Measurements from ENCODE around the gene ADGRA1.

The ADGRA1 gene

GRCh38 chr10:133056651-133057178, 31.0 kb upstream of the ADGRA1 start:
- Histone ChIP-seq H3K36me3 (replicated peaks; ENCODE audit: low read depth, low read length) (no peaks in the 10 kb centered on the region), H3K79me2 (ENCODE audit: low read length) (no peaks in the 10 kb centered on the region), H2AFZ (ENCODE audit: low read depth, low read length) (no peak overlapping the region), H3K9ac (ENCODE audit: low read length) (no peak overlapping the region), H3K27me3 (ENCODE audit: low read depth, low read length) (no peaks in the 10 kb centered on the region), H3K27ac (ENCODE audit: low read length) (no peak overlapping the region), H3K9me3 (ENCODE audit: insufficient read depth, low read length) (no peaks in the 10 kb centered on the region), H4K20me1 (ENCODE audit: insufficient read depth, low read length) (no peaks in the 10 kb centered on the region), H3K4me2 (ENCODE audit: low read length) (no peak overlapping the region), H3K4me1 (ENCODE audit: low read length) (no peaks in the 10 kb centered on the region), H3K4me3 (ENCODE audit: low read length) (no peak overlapping the region)
- TF ChIP-seq, protein P1, sequence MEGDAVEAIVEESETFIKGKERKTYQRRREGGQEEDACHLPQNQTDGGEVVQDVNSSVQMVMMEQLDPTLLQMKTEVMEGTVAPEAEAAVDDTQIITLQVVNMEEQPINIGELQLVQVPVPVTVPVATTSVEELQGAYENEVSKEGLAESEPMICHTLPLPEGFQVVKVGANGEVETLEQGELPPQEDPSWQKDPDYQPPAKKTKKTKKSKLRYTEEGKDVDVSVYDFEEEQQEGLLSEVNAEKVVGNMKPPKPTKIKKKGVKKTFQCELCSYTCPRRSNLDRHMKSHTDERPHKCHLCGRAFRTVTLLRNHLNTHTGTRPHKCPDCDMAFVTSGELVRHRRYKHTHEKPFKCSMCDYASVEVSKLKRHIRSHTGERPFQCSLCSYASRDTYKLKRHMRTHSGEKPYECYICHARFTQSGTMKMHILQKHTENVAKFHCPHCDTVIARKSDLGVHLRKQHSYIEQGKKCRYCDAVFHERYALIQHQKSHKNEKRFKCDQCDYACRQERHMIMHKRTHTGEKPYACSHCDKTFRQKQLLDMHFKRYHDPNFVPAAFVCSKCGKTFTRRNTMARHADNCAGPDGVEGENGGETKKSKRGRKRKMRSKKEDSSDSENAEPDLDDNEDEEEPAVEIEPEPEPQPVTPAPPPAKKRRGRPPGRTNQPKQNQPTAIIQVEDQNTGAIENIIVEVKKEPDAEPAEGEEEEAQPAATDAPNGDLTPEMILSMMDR (IDR thresholded peaks at IDR 0.05; ENCODE audit: low read depth, low read length): no peak
- no peak for TF ChIP-seq EZH2phosphoT487 (IDR thresholded peaks at IDR 0.05; ENCODE audit: low read depth)

DNA sequence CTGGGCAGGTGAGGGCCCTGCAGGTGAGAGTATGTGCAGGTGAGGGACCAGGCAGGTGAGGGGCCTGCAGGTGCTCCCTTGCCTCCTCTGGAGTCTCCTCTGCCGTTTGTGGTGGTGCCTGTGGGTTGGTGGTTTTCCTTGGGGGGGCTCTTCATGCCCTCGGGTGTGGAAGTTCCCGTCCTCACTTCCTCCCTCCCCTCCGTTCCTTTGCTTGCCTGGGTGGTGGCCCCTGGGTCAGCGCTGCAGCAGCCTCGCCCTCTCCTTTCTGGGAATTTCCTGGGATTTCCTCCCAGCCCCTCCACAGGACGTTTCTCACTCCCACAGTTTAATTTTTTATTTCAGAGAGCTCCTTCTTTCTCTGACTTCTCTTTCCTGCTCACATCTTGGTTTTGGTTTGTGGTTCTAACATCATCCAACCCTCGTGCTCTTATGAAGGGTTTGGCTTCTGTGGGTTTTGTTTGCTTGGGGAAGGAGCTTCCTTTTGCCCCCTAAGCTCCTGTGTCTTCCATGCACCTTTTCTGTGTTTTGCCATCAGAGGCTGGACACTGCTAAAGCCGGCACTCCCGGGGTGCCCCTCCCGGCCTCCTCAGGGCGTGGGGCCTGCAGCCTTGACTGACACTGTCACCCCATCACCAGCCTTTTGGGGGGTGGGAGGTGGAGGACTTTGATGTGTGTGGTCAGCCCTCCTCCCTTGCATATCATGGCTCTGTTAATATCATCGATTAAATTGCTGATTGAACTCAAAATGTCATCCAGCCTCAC, 29.2 kb upstream of the ADGRA1 start:
- Histone ChIP-seq H3K27ac (ENCODE audit: low read length) (no peak overlapping the region), H3K9ac (ENCODE audit: low read length) (no peak overlapping the region), H2AFZ (ENCODE audit: low read depth, low read length) (no peak overlapping the region), H3K4me3 (ENCODE audit: low read length) (no peak overlapping the region), H3K36me3 (replicated peaks; ENCODE audit: low read depth, low read length) (no peaks in the 10 kb centered on the region), H4K20me1 (ENCODE audit: insufficient read depth, low read length) (no peaks in the 10 kb centered on the region), H3K27me3 (ENCODE audit: low read depth, low read length) (no peaks in the 10 kb centered on the region), H3K9me3 (ENCODE audit: insufficient read depth, low read length) (no peaks in the 10 kb centered on the region), H3K4me2 (ENCODE audit: low read length) (no peak overlapping the region), H3K79me2 (ENCODE audit: low read length) (no peaks in the 10 kb centered on the region), H3K4me1 (ENCODE audit: low read length) (no peaks in the 10 kb centered on the region)
- TF ChIP-seq, protein P1 (IDR thresholded peaks at IDR 0.05; ENCODE audit: low read depth, low read length): no peak
- TF ChIP-seq EZH2phosphoT487 (IDR thresholded peaks at IDR 0.05; ENCODE audit: low read depth): no peak

DNA sequence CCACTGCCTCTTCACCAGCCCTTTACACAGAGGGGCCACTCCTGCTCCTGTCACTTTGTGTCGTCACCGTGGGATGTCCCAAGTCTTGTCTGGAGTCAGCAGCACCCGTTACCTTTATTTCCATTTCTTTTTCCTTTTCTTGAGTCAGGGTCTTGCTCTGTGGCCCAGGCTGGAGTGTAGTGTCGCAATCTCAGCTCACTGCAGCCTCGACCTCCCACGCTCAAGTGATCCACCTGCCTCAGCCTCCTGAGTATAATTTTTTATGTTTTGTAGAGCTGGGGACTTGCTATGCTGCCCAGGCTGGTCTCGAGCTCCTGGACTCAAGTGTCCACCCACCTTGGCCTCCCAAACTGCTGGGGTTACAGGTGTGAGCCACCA, 28.6 kb upstream of the ADGRA1 start:
- Histone ChIP-seq H2AFZ (ENCODE audit: low read depth, low read length) (no peak overlapping the region), H3K27ac (ENCODE audit: low read length) (no peak overlapping the region), H3K36me3 (replicated peaks; ENCODE audit: low read depth, low read length) (no peaks in the 10 kb centered on the region), H3K9ac (ENCODE audit: low read length) (no peak overlapping the region), H3K9me3 (ENCODE audit: insufficient read depth, low read length) (no peaks in the 10 kb centered on the region), H3K27me3 (ENCODE audit: low read depth, low read length) (no peaks in the 10 kb centered on the region), H3K4me2 (ENCODE audit: low read length) (no peak overlapping the region), H4K20me1 (ENCODE audit: insufficient read depth, low read length) (no peaks in the 10 kb centered on the region), H3K79me2 (ENCODE audit: low read length) (no peaks in the 10 kb centered on the region), H3K4me1 (ENCODE audit: low read length) (no peaks in the 10 kb centered on the region), H3K4me3 (ENCODE audit: low read length) (no peak overlapping the region)
- TF ChIP-seq, protein P1 (IDR thresholded peaks at IDR 0.05; ENCODE audit: low read depth, low read length): no peak
- TF ChIP-seq EZH2phosphoT487 (IDR thresholded peaks at IDR 0.05; ENCODE audit: low read depth): no peak

DNA sequence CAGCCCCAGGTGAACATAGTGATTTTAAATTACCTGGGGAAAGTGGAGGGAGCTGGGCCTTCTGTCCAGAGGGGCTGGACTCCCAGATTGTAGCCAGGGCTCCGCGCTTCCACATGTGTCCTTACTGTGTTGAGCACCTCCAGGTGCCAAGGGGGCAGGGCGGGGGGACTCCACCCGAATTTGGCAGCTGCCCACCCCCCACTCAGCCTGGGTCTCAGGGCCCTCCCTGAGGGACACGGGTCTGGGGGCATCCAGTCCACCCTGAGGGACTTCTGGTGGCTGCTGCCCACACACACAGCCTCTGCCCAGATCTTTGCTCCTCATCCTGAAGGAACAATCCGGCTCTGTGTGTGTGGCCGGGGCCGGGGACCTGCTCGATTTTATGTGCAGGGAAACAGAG, 28.2 kb upstream of the ADGRA1 start:
- H3K4me1 ChIP-seq (ENCODE audit: low read length): no peaks in the 10 kb centered on the region
- TF ChIP-seq, protein P1 (IDR thresholded peaks at IDR 0.05; ENCODE audit: low read depth, low read length): no peak
- no peak for TF ChIP-seq EZH2phosphoT487 (IDR thresholded peaks at IDR 0.05; ENCODE audit: low read depth)
- no peaks in the 10 kb centered on the region for H4K20me1 ChIP-seq (ENCODE audit: insufficient read depth, low read length)
- no peak overlapping the region for H2AFZ ChIP-seq (ENCODE audit: low read depth, low read length)
- no peaks in the 10 kb centered on the region for H3K9me3 ChIP-seq (ENCODE audit: insufficient read depth, low read length)
- H3K27ac ChIP-seq (ENCODE audit: low read length): no peak overlapping the region
- H3K9ac ChIP-seq (ENCODE audit: low read length): no peak overlapping the region
- no peaks in the 10 kb centered on the region for H3K79me2 ChIP-seq (ENCODE audit: low read length)
- no peak overlapping the region for H3K4me2 ChIP-seq (ENCODE audit: low read length)
- H3K36me3 ChIP-seq (replicated peaks; ENCODE audit: low read depth, low read length): no peaks in the 10 kb centered on the region
- no peak overlapping the region for H3K4me3 ChIP-seq (ENCODE audit: low read length)
- no peaks in the 10 kb centered on the region for H3K27me3 ChIP-seq (ENCODE audit: low read depth, low read length)
